HepG2 (cell line): ENCODE measurements around the gene MN1.

Experiments used
- CERS6 ChIP-seq: sonication (generic); formaldehyde crosslinking; IDR thresholded peaks from 2 replicates; pipeline ENCODE4 v1.5.0; 2020; ENCODE audit warnings: missing genetic modification reagents
- CTCF ChIP-seq: sonication (generic); formaldehyde crosslinking; IDR thresholded peaks from 2 replicates; pipeline ENCODE4 v1.5.0; 2020; ENCODE audit warnings: mild to moderate bottlenecking, missing genetic modification reagents, moderate library complexity
- NBN ChIP-seq: fragments of 450-650 bp; conservative IDR thresholded peaks from 2 replicates; pipeline ENCODE4 v1.6.1; 2017
- PATZ1 ChIP-seq: sonication (generic); formaldehyde crosslinking; IDR thresholded peaks from 2 replicates; pipeline ENCODE4 v1.4.0; 2020; ENCODE audit warnings: missing genetic modification reagents
- ZBTB49 ChIP-seq: sonication (generic); formaldehyde crosslinking; IDR thresholded peaks from 2 replicates; pipeline ENCODE4 v1.4.0; 2020; ENCODE audit warnings: missing genetic modification reagents, borderline replicate concordance
- ZNF660 ChIP-seq: sonication (generic); formaldehyde crosslinking; IDR thresholded peaks from 2 replicates; pipeline ENCODE4 v1.5.1; 2020; ENCODE audit warnings: mild to moderate bottlenecking, low read depth, missing genetic modification reagents, borderline replicate concordance

- no peak for TF ChIP-seq PATZ1 (CRISPR knock-in tag)
- no peak for TF ChIP-seq ZNF660 (CRISPR knock-in tag)
- TF ChIP-seq CERS6 (CRISPR knock-in tag): no peak
- no peak for TF ChIP-seq CTCF (CRISPR knock-in tag)
- no peak for TF ChIP-seq NBN
- no peak for TF ChIP-seq ZBTB49
Observed at GRCh38 chr22:27717094-27717493, 84.5 kb downstream of the MN1 start.
